AG09319 (cell line): ENCODE measurements around the gene ARIH1.

ENCODE experiments used
- DNase-seq: peaks from one replicate; pipeline ENCODE4 v3.0.0-alpha.2; 2010; ENCODE audit warnings: low read depth; ENCODE audit errors: extremely low read depth
- CTCF ChIP-seq: IDR thresholded peaks from 2 replicates; pipeline ENCODE4 v1.5.1; 2011; ENCODE audit warnings: low read depth, mild to moderate bottlenecking, inconsistent platforms, low read length, moderate library complexity

ARIH1 gene

GRCh38 chr15:72511536-72511935, 37.4 kb downstream of the ARIH1 start:
- no peak for TF ChIP-seq CTCF
- no peak for DNase-seq

GRCh38 chr15:72515591-72516389, 41.7 kb downstream of the ARIH1 start:
- DNase-seq: no peak
- TF ChIP-seq CTCF: no peak

- no peak for DNase-seq
- no peak for TF ChIP-seq CTCF
These were observed 42.6 kb downstream of the ARIH1 start for GRCh38 chr15:72516777-72517176.

- DNase-seq: no peak
These were observed 47.6 kb downstream of the ARIH1 start for GRCh38 chr15:72521682-72522081.

GRCh38 chr15:72532991-72533601, 59.0 kb downstream of the ARIH1 start:
- TF ChIP-seq CTCF: peak; percentile 9
- no peak for DNase-seq

More at GRCh38 chr15:72521682-72522081, 47.6 kb downstream of the ARIH1 start:
- no peak for TF ChIP-seq CTCF

- TF ChIP-seq CTCF: no peak
- DNase-seq: no peak
These were observed 60.4 kb downstream of the ARIH1 start for GRCh38 chr15:72534523-72534922.

GRCh38 chr15:72535911-72536310, 61.8 kb downstream of the ARIH1 start:
- no peak for DNase-seq
- no peak for TF ChIP-seq CTCF
